Activated T-cell treated with anti-CD3 and anti-CD28 coated beads for 1 hour (primary cell): Measurements from ENCODE around the gene PRKAR2B.

Experiments used
- DNase-seq: peaks from one replicate; pipeline ENCODE4 v3.0.0-alpha.2; 2020; ENCODE audit warnings: low read depth

PRKAR2B gene

GRCh38 chr7:107044347-107045194 lies at the start of gene PRKAR2B:
Gene PRKAR2B (plus strand): TSS chr7:107044705. CDS start chr7:107044908, 203 bp downstream.
- peak; percentile 64 for DNase-seq

GRCh38 chr7:106994833-106995232 lies 49.7 kb upstream of the PRKAR2B start:
- no peak for DNase-seq

GRCh38 chr7:106997487-106998271 lies 46.8 kb upstream of the PRKAR2B start:
- DNase-seq = no peak

- no peak for DNase-seq
These were observed 45.5 kb upstream of the PRKAR2B start for GRCh38 chr7:106999023-106999422.

GRCh38 chr7:107001490-107001889 lies 43.0 kb upstream of the PRKAR2B start:
- no peak for DNase-seq

GRCh38 chr7:107002126-107002525 lies 42.4 kb upstream of the PRKAR2B start:
- no peak for DNase-seq

GRCh38 chr7:107002529-107002998 lies 41.9 kb upstream of the PRKAR2B start:
- no peak for DNase-seq

GRCh38 chr7:107007007-107007891 lies 37.3 kb upstream of the PRKAR2B start:
- no peak for DNase-seq

DNA sequence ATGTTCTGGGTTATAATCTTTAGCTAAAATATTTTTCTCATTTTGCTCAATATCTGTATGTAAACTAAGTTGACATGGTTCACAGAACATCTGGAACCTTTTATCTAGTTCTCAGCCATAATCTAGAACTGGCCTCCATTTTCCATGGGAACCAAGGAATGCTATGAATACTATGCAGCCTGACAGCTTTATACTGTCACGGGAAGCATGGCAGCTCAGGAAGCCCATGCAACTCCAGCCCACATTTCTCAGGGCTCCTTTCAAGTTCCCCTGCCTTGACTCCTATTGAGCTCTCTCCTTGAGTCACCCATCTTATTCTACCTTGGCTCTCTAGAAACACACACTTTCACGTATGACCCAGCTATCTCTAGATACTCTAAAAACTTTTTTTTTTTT lies 36.6 kb upstream of the PRKAR2B start:
- DNase-seq = no peak

DNA sequence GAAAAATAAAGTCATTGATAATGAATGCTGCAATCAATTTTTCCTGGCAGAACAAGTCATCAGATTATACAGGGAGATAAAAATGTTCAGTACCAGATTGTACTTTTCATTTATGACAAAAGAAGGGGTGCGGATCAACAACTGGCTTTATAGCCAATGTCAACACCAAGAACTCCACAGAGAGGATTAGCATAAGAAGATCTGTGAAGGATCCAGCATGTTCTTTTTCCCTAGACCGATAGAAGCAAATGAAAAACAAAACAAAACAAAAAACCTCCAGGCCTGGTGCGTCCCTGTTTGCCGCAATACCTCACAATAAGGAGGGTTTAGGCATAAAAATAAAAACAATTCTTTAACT lies 34.7 kb upstream of the PRKAR2B start:
- DNase-seq = no peak

GRCh38 chr7:107012691-107013090 lies 31.8 kb upstream of the PRKAR2B start:
- DNase-seq = no peak

DNA sequence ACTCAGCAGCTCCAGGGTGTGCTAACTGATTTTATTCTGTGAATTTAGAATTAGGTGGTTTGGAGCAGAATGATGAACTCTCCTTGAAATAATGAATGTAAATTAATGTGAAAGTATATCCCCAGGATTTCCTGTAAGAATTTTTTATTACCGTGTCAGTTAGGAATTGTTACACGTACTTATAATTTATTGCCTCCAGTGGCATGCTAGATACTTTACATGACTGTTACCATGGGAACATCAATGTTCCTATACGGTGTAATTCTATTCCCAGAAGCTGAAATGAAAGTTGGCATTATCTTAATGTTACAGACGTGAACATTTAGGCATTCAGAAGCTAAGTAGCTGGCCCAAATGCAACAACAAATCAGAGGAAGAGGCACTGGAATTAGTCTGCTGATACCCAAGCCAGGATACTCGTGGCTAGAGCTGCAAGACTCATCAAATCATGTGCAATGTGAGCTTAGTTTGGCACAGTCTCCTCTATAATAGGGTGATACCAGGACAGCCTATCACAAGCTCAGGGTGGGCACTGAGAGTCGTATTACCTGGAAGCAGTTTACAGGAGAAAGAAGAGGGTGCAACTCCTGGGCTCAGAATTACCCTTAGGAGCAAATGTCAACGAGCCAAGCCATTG lies 30.0 kb upstream of the PRKAR2B start:
- DNase-seq = no peak

DNA sequence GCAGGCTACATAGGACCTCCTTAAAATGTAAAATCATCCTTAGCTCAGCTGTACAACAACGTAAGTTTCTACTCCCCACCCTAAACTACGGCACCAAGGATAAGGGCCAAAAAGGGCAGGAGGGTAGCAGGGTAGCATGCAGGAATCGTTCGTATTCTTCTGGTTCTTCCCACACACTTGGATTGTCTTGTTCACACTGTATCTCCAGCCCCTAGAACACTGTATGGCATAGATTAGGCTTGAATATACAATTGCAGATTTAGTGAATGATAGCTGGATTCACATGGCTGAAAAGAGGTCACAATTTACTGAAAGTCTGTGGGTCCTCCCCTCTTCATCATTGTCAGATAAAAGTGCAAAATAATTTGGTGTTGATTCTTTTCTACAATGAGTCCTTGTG lies 28.2 kb upstream of the PRKAR2B start:
- no peak for DNase-seq

GRCh38 chr7:107017965-107018719 lies 26.4 kb upstream of the PRKAR2B start:
- no peak for DNase-seq

DNA sequence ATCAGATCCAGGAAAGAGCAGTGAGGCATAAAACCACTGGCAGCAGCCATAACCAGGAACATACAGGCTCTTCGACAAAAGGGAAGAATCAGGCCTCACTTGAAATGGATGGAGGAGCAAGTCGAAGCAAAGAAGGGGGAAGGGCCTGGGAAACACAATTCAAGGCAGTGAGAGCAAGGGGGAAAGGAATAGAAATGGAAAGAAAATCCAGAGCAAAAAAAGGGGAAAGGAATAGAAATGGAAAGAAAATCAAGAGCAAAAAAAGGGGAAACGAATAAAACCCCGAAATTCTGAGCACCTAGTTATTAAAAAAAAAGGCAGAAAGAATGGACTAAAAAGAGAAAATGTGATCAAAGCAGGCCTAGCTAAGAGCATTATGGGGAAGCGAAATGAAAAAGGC lies 24.1 kb upstream of the PRKAR2B start:
- no peak for DNase-seq

- DNase-seq = no peak
These were observed 22.9 kb upstream of the PRKAR2B start for GRCh38 chr7:107021600-107021999.

DNA sequence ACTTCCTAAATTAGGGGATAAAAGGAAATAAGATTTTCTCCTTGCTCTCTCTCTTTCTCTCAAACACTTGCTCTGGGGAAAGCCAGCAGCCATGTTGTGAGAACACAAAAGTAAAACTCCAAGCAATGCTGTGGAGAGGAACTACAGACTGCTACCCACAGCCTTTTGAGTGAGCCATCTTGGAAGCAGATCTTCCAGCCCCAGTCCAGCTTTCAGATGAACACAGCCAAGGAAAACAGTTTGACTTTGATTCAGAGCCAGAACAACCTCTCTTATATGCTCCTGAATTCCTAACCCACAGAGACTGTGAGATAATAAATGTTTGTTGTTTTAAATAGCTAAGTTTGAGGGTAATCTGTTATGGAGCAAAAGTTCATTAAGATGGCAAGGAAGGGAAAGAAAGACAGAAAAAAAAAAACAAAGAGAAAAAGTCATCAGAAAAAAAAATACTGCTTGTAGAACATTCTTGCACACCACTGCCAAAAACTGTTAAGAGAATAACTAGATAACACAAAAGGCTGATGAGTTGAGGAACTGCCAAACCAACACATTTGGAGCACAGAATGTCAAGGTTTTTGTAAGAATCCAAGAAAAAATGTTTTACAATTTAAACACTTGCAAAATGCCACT lies 20.9 kb upstream of the PRKAR2B start:
- no peak for DNase-seq

GRCh38 chr7:107024906-107025305 lies 19.6 kb upstream of the PRKAR2B start:
- no peak for DNase-seq

GRCh38 chr7:107025449-107026103 lies 18.9 kb upstream of the PRKAR2B start:
- DNase-seq = no peak

GRCh38 chr7:107026166-107026565 lies 18.3 kb upstream of the PRKAR2B start:
- no peak for DNase-seq
